HepG2 (cell line): ENCODE results near the gene SGIP1.

Experiments
- EP300 ChIP-seq, 3 experiments: sonication (generic) in 1 of 3; formaldehyde crosslinking in 1 of 3; IDR thresholded peaks; 2 replicates each; pipeline versions ENCODE4 v1.5.1 to v1.6.1; 2011 to 2020; ENCODE audit warnings: low read depth in 2 of 3, low read length in 2 of 3, borderline replicate concordance in 1 of 3, improper control_type of control experiment in 1 of 3, mild to moderate bottlenecking in 1 of 3, missing genetic modification reagents in 1 of 3, moderate library complexity in 1 of 3
- EZH2 ChIP-seq: conservative IDR thresholded peaks from 2 replicates; pipeline ENCODE4 v1.6.1; 2012; ENCODE audit warnings: mild to moderate bottlenecking, low read depth, low read length, moderate library complexity
- NR3C1 ChIP-seq: sonication (generic); formaldehyde crosslinking; IDR thresholded peaks from 2 replicates; pipeline ENCODE4 v1.4.0; 2020; ENCODE audit warnings: missing genetic modification reagents
- TF ChIP-seq, protein P1 (sequence below): IDR thresholded peaks from 2 replicates; pipeline ENCODE4 v1.6.1; 2016; ENCODE audit warnings: missing compliant biosample characterization, missing genetic modification reagents, borderline replicate concordance
- TF ChIP-seq, protein P2 (sequence below): IDR thresholded peaks from 2 replicates; pipeline ENCODE4 v1.6.1; 2016

DNA sequence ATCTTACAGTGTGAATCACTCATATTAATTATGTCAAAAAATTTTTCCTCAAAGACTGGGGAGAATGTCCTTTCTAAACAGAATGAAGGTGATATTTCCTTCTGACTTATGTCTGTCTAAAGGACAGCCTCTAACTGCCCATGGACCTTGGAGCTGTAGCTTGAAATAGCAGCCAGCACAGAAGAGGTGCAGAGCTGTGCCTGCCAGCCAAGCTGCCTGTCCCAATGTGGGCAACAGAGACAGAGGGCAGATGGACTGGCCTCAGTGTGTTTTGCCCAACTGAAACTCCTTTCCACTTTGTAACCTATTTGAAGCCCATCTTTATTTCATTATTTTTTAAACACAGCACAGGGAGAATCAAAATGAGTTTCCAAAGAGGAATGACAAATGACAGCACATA lies 120.7 kb downstream of the SGIP1 start:
- TF ChIP-seq, protein P1, sequence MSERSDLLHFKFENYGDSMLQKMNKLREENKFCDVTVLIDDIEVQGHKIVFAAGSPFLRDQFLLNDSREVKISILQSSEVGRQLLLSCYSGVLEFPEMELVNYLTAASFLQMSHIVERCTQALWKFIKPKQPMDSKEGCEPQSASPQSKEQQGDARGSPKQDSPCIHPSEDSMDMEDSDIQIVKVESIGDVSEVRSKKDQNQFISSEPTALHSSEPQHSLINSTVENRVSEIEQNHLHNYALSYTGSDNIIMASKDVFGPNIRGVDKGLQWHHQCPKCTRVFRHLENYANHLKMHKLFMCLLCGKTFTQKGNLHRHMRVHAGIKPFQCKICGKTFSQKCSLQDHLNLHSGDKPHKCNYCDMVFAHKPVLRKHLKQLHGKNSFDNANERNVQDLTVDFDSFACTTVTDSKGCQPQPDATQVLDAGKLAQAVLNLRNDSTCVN (CRISPR knock-in tag) = no peak
- TF ChIP-seq EP300 (IDR thresholded peaks at IDR 0.05; ENCODE audit: low read depth in 2 of 2, low read length in 2 of 2) (no peak), EP300 (CRISPR knock-in tag; IDR thresholded peaks at IDR 0.05; ENCODE audit: borderline replicate concordance) (no peak), NR3C1 (CRISPR knock-in tag) (no peak), EZH2 (no peak)
- TF ChIP-seq, protein P2, sequence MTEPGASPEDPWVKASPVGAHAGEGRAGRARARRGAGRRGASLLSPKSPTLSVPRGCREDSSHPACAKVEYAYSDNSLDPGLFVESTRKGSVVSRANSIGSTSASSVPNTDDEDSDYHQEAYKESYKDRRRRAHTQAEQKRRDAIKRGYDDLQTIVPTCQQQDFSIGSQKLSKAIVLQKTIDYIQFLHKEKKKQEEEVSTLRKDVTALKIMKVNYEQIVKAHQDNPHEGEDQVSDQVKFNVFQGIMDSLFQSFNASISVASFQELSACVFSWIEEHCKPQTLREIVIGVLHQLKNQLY (CRISPR knock-in tag) = no peak
